Measurements from ENCODE around the gene TNRC18.

TNRC18 gene

DNA sequence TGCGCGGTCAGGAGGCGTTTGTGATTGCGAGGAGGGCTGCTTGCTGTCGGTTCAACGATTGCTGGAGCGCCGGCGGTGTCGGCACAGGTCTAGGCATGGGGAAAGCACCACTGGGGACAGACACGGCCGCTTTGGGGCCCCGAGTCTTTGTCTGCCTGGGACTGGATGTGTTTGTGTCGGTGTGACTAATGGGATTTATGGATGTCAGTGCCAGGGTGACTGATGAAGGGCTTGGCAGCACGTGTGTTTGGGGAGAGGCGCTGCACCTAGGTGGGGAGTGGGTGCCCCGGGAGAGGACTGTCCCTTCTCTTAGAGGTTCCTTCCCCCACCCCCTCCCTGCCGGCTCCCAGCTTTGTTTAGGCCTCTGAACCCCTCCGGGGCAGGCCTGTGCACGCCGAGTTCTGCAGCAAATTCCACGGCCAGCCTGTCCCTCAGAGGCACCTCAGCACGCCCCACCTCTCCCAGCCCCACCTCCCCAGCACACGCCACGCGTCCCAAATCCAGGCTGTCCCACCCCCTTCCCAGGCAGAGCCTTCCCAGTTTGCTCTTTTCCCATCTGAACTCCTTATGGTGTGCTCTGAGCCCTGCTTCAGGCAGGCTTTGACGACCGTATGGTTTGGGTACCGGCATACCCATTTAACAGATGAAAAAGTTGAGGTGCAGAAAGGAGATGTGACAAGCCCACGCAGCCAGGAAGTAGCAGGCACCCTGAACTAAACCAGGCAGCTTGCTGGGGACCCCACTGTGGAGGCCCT is 6.4 kb upstream of the TNRC18 start (continued):
- TF ChIP-seq ATF2 (tag by site-specific recombination; IDR thresholded peaks at IDR 0.05; ENCODE audit: low read depth) (no peak), ZNF16 (tag by site-specific recombination; IDR thresholded peaks at IDR 0.05; ENCODE audit: low read depth) (no peak), PRDM6 (tag by site-specific recombination; IDR thresholded peaks at IDR 0.05) (no peak), ZNF350 (tag by site-specific recombination; IDR thresholded peaks at IDR 0.05) (no peak), ZNF175 (tag by site-specific recombination; IDR thresholded peaks at IDR 0.05) (no peak), ZNF146 (tag by site-specific recombination; IDR thresholded peaks at IDR 0.05) (no peak), ZNF394 (tag by site-specific recombination; IDR thresholded peaks at IDR 0.05; ENCODE audit: borderline replicate concordance) (no peak), ZNF391 (tag by site-specific recombination; IDR thresholded peaks at IDR 0.05; ENCODE audit: borderline replicate concordance, low read depth) (no peak), SP2 (tag by site-specific recombination; IDR thresholded peaks at IDR 0.05) (no peak), PRDM1 (tag by site-specific recombination; IDR thresholded peaks at IDR 0.05) (no peak), EGR2 (tag by site-specific recombination; IDR thresholded peaks at IDR 0.05; ENCODE audit: low read depth) (no peak), ZFP41 (tag by site-specific recombination; IDR thresholded peaks at IDR 0.05; ENCODE audit: borderline replicate concordance) (no peak), ZBTB1 (tag by site-specific recombination; IDR thresholded peaks at IDR 0.05) (no peak), KLF16 (tag by site-specific recombination; IDR thresholded peaks at IDR 0.05) (no peak), ZFP37 (tag by site-specific recombination; IDR thresholded peaks at IDR 0.05) (no peak), ZNF76 (tag by site-specific recombination; IDR thresholded peaks at IDR 0.05; ENCODE audit: borderline replicate concordance, low read depth) (no peak), ZNF10 (tag by site-specific recombination; IDR thresholded peaks at IDR 0.05) (no peak), ZNF660 (tag by site-specific recombination; IDR thresholded peaks at IDR 0.05) (0 out of 2 replicates have a peak, but pooled peaks have one; percentile 16), SALL2 (tag by site-specific recombination; IDR thresholded peaks at IDR 0.05; ENCODE audit: borderline replicate concordance) (no peak), ZNF2 (tag by site-specific recombination; IDR thresholded peaks at IDR 0.05) (no peak), HOXC10 (CRISPR knock-in tag; IDR thresholded peaks at IDR 0.05) (no peak), ZNF157 (tag by site-specific recombination; IDR thresholded peaks at IDR 0.05) (no peak)
- TF ChIP-seq, protein P1, sequence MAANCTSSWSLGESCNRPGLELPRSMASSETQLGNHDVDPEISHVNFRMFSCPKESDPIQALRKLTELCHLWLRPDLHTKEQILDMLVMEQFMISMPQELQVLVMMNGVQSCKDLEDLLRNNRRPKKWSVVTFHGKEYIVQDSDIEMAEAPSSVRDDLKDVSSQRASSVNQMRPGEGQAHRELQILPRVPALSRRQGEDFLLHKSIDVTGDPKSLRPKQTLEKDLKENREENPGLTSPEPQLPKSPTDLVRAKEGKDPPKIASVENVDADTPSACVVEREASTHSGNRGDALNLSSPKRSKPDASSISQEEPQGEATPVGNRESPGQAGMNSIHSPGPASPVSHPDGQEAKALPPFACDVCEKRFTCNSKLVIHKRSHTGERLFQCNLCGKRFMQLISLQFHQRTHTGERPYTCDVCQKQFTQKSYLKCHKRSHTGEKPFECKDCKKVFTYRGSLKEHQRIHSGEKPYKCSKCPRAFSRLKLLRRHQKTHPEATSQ (tag by site-specific recombination; IDR thresholded peaks at IDR 0.05), result no peak
- TF ChIP-seq, protein P2, sequence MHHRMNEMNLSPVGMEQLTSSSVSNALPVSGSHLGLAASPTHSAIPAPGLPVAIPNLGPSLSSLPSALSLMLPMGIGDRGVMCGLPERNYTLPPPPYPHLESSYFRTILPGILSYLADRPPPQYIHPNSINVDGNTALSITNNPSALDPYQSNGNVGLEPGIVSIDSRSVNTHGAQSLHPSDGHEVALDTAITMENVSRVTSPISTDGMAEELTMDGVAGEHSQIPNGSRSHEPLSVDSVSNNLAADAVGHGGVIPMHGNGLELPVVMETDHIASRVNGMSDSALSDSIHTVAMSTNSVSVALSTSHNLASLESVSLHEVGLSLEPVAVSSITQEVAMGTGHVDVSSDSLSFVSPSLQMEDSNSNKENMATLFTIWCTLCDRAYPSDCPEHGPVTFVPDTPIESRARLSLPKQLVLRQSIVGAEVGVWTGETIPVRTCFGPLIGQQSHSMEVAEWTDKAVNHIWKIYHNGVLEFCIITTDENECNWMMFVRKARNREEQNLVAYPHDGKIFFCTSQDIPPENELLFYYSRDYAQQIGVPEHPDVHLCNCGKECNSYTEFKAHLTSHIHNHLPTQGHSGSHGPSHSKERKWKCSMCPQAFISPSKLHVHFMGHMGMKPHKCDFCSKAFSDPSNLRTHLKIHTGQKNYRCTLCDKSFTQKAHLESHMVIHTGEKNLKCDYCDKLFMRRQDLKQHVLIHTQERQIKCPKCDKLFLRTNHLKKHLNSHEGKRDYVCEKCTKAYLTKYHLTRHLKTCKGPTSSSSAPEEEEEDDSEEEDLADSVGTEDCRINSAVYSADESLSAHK (tag by site-specific recombination; IDR thresholded peaks at IDR 0.05), result 0 out of 2 replicates have a peak, but pooled peaks have one; percentile 25
- TF ChIP-seq, protein P3, sequence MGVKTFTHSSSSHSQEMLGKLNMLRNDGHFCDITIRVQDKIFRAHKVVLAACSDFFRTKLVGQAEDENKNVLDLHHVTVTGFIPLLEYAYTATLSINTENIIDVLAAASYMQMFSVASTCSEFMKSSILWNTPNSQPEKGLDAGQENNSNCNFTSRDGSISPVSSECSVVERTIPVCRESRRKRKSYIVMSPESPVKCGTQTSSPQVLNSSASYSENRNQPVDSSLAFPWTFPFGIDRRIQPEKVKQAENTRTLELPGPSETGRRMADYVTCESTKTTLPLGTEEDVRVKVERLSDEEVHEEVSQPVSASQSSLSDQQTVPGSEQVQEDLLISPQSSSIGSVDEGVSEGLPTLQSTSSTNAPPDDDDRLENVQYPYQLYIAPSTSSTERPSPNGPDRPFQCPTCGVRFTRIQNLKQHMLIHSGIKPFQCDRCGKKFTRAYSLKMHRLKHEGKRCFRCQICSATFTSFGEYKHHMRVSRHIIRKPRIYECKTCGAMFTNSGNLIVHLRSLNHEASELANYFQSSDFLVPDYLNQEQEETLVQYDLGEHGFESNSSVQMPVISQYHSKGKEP (tag by site-specific recombination; IDR thresholded peaks at IDR 0.05), result no peak
- TF ChIP-seq, protein P4, sequence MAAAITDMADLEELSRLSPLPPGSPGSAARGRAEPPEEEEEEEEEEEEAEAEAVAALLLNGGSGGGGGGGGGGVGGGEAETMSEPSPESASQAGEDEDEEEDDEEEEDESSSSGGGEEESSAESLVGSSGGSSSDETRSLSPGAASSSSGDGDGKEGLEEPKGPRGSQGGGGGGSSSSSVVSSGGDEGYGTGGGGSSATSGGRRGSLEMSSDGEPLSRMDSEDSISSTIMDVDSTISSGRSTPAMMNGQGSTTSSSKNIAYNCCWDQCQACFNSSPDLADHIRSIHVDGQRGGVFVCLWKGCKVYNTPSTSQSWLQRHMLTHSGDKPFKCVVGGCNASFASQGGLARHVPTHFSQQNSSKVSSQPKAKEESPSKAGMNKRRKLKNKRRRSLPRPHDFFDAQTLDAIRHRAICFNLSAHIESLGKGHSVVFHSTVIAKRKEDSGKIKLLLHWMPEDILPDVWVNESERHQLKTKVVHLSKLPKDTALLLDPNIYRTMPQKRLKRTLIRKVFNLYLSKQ (tag by site-specific recombination; IDR thresholded peaks at IDR 0.05; ENCODE audit: borderline replicate concordance), result no peak
- TF ChIP-seq, protein P5, sequence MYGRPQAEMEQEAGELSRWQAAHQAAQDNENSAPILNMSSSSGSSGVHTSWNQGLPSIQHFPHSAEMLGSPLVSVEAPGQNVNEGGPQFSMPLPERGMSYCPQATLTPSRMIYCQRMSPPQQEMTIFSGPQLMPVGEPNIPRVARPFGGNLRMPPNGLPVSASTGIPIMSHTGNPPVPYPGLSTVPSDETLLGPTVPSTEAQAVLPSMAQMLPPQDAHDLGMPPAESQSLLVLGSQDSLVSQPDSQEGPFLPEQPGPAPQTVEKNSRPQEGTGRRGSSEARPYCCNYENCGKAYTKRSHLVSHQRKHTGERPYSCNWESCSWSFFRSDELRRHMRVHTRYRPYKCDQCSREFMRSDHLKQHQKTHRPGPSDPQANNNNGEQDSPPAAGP (tag by site-specific recombination; IDR thresholded peaks at IDR 0.05), result peak; percentile 76

Measured in HEK293 (cell line).